ENCODE data around the gene CLCN3. TPM values are rescaled to one million over a fixed set of nuclear protein-coding genes. Genes with fewer than 3 reads are reported as not detected.
"Not testable (repeated sequence)": the region's sequence is repeated elsewhere in the genome, so short reads cannot be mapped to it uniquely, and the experiment has no call there.

CLCN3 gene
- polyA plus RNA-seq, 3 donors, result 5.3 to 7.8 (median 5.4) TPM

GRCh38 chr4:169622566-169622965, 2.2 kb downstream of the CLCN3 start:
- H4K20me1 ChIP-seq (ENCODE audit: insufficient read depth, low read length), result peaks cover 8% of the 10 kb centered on the region
- intact Hi-C loops (cut with micrococcal nuclease), result loop anchor here (5.0 to 10.0 kb wide), 3 partner anchors 35 to 402 kb away; partner anchors contain the start of genes HPF1 (in 1 of the 2) and MFAP3L (in 1 of the 2)
- Mint-ChIP-seq H3K27ac (peak overlapping the region in 3 of 7 donors; percentile 15 to 100 (median 28)), H3K4me1 (peaks cover 34% of the 10 kb centered on the region), H3K27me3 (ENCODE audit: low read depth in 3 of 3) (peaks cover 0 to 9% (median 3%) of the 10 kb centered on the region in 3 donors), H3K4me3 (peak overlapping the region in 1 of 2 donors; percentile 63), H3K36me3 (peaks cover 10 to 11% of the 10 kb centered on the region in 2 donors), H3K9me3 (no peaks in the 10 kb centered on the region)
- H3K36me3 ChIP-seq (replicated peaks in 1 of 2; ENCODE audit: control insufficient read depth in 1 of 2, insufficient read depth in 2 of 2, low read length in 2 of 2), result no peaks in the 10 kb centered on the region
- no peaks in the 10 kb centered on the region for H3K9me3 ChIP-seq (replicated peaks in 1 of 2; ENCODE audit: control insufficient read depth in 1 of 2, insufficient read depth in 1 of 2, low read length in 2 of 2)
- no peak overlapping the region for H2AFZ ChIP-seq (ENCODE audit: insufficient read depth, low read depth, low read length, poor library complexity, severe bottlenecking)
- no peak overlapping the region for H3K27ac ChIP-seq (ENCODE audit: low read depth in 1 of 2, low read length in 2 of 2)
- no peaks in the 10 kb centered on the region for H3K27me3 ChIP-seq (ENCODE audit: control insufficient read depth in 2 of 2, insufficient read depth in 2 of 2, low read length in 2 of 2)
- no peak overlapping the region for H3K9ac ChIP-seq (ENCODE audit: insufficient read depth, low read length, poor library complexity, severe bottlenecking)
- no peak for DNase-seq
- no CpG with 5 or more reads among the region's 4 CpGs for WGBS (ENCODE audit: insufficient coverage)
- H3K4me3 ChIP-seq (replicated peaks in 1 of 3; ENCODE audit: low read depth in 2 of 3, low read length in 3 of 3), result peak overlapping the region in 1 of 3 experiments; percentile 95
- peaks cover 28% of the 10 kb centered on the region in 2 donors for H3K4me1 ChIP-seq (ENCODE audit: control insufficient read depth in 1 of 2, insufficient read depth in 2 of 2, low read length in 2 of 2)
- H3K4me2 ChIP-seq (replicated peaks; ENCODE audit: extremely low read depth, low read length, poor library complexity, severe bottlenecking), result peak overlapping the region; percentile 92
- H3K79me2 ChIP-seq (ENCODE audit: insufficient read depth, low read length), result peaks cover 63% of the 10 kb centered on the region
- TF ChIP-seq CTCF (IDR thresholded peaks at IDR 0.05), result no peak

DNA sequence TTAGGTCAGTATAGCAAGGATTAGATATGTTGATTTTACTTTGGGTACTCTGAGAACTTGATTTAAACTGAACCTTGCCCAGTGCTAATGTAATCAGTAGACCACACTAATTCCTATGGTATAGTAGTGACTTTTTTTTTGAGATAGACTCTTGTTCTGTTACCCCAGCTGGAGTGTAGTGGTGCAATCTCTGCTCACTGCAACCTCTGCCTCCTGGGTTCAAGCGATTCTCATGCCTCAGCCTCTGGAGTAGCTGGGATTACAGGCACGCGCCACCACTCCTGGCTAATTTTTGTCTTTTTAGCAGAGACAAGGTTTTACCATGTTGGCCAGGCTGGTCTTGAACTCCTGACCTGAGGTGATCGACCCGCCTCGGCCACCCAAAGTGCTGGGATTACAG, 3.6 kb downstream of the CLCN3 start:
- not testable (repeated sequence) for H3K9ac ChIP-seq (ENCODE audit: insufficient read depth, low read length, poor library complexity, severe bottlenecking); H3K4me3 ChIP-seq (replicated peaks in 1 of 3; ENCODE audit: low read depth in 2 of 3, low read length in 3 of 3); H3K4me3 Mint-ChIP-seq; H3K36me3 ChIP-seq (replicated peaks in 1 of 2; ENCODE audit: control insufficient read depth in 1 of 2, insufficient read depth in 2 of 2, low read length in 2 of 2); H2AFZ ChIP-seq (ENCODE audit: insufficient read depth, low read depth, low read length, poor library complexity, severe bottlenecking); H3K9me3 ChIP-seq (replicated peaks in 1 of 2; ENCODE audit: control insufficient read depth in 1 of 2, insufficient read depth in 1 of 2, low read length in 2 of 2); H3K9me3 Mint-ChIP-seq; H3K4me2 ChIP-seq (replicated peaks; ENCODE audit: extremely low read depth, low read length, poor library complexity, severe bottlenecking); DNase-seq; H3K27ac ChIP-seq (ENCODE audit: low read depth in 1 of 2, low read length in 2 of 2); H3K27me3 ChIP-seq (ENCODE audit: control insufficient read depth in 2 of 2, insufficient read depth in 2 of 2, low read length in 2 of 2); H3K27ac Mint-ChIP-seq; H4K20me1 ChIP-seq (ENCODE audit: insufficient read depth, low read length); H3K27me3 Mint-ChIP-seq (ENCODE audit: low read depth in 3 of 3)
- Mint-ChIP-seq H3K4me1 (peaks cover 26% of the 10 kb centered on the region), H3K36me3 (peaks cover 10 to 11% of the 10 kb centered on the region in 2 donors)
- Histone ChIP-seq H3K79me2 (ENCODE audit: insufficient read depth, low read length) (peaks cover 72% of the 10 kb centered on the region), H3K4me1 (ENCODE audit: control insufficient read depth in 1 of 2, insufficient read depth in 2 of 2, low read length in 2 of 2) (peaks cover 27% of the 10 kb centered on the region in 2 donors)
- 100% methylated on average over 3 of the region's 6 CpGs for whole genome bisulfite sequencing (ENCODE audit: insufficient coverage)
- intact Hi-C loops (cut with micrococcal nuclease), result loop anchor here (5.0 to 10.0 kb wide), 3 partner anchors 33 to 401 kb away; partner anchors contain the start of genes HPF1 (in 1 of the 2) and MFAP3L (in 1 of the 2)

All from CD14-positive monocyte (primary cell).